ENCODE results near the gene ALDH1A3. TPM values are rescaled to one million over a fixed set of nuclear protein-coding genes. Genes with fewer than 3 reads are reported as not detected.

Gene ALDH1A3
- total and polyA plus RNA-seq, 2 of the 13 experiments (the other 11 are each of a cell fraction or from before 2014, with no cell fraction given), result not detected

DNA sequence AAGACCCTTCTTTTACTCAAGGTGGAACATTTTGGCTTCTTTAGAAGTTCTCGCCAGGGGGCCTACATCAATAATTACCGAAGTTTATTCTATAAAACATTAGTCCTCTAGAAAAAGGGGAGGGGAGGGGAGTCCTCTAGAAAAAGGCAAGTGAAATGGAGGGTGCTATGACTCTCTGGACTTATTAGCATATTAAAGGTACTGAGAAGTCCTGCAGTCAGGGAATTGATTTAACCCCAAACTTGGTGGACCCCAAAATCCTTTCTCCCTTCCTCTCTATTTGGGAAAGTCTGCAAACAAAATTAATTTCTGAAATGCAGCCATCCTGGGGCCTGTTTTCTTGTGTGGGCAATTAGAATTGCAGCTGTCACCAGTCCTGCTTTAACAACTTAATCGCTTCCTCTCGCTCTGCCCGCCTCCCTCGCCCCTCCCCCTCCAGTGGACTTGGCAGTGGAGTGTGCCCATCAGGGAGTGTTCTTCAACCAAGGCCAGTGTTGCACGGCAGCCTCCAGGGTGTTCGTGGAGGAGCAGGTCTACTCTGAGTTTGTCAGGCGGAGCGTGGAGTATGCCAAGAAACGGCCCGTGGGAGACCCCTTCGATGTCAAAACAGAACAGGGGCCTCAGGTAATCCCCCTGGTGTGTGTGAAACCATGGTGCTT is 20.6 kb downstream of the ALDH1A3 start:
- Histone ChIP-seq H3K4me1 (ENCODE audit: insufficient read depth, low read length) (peaks cover 11% of the 10 kb centered on the region), H3K27ac (ENCODE audit: extremely low read length, insufficient read depth, low read length) (no peak overlapping the region), H3K27me3 (ENCODE audit: control insufficient read depth in 1 of 2, insufficient read depth in 2 of 2, low read length in 2 of 2) (peaks cover 4 to 85% of the 10 kb centered on the region in 2 experiments; a peak in 4 of 5 replicates), H2AFZ (ENCODE audit: low read length) (no peak overlapping the region), H3K4me2 (ENCODE audit: low read depth, low read length) (no peak overlapping the region), H3K4me3 (replicated peaks in 1 of 3; ENCODE audit: insufficient read depth in 1 of 3, low read depth in 2 of 3, low read length in 3 of 3) (no peak overlapping the region), H3K36me3 (replicated peaks in 1 of 2; ENCODE audit: control insufficient read depth in 1 of 2, insufficient read depth in 2 of 2, low read length in 2 of 2) (no peaks in the 10 kb centered on the region), H3K9ac (ENCODE audit: insufficient read depth, low read depth, low read length) (no peak overlapping the region), H3K79me2 (ENCODE audit: insufficient read depth, low read length) (no peaks in the 10 kb centered on the region), H4K20me1 (ENCODE audit: insufficient read depth, low read length) (no peaks in the 10 kb centered on the region), H3K9me3 (ENCODE audit: low read length) (no peaks in the 10 kb centered on the region)
- POLR2A ChIA-PET, result no interaction called here
- 22% methylated on average over 13 of the region's 13 CpGs for WGBS (ENCODE audit: low lambda C conversion rate)
- intact Hi-C loops (cut with micrococcal nuclease; ENCODE audit: unreplicated experiment) (no loop called here), in situ Hi-C loops (cut with HindIII; ENCODE audit: extremely low pct_ligation_motif_present, low pct_unique_long_range_greater_than_20kb) (loop anchor here (25.0 kb wide), 1 partner anchor 362 kb away; the partner anchor contains the start of gene CHSY1)
- CTCF ChIA-PET (ENCODE audit: low intra/inter-chr PET ratio, low total read pairs), result no interaction called here
- BruUV-seq (replicated peaks), result no TSS peak
- FAIRE-seq (no peak), ATAC-seq (no peak), DNase-seq (ENCODE audit: low spot score) (no peak)
- TF ChIP-seq GATAD1 (CRISPR knock-in tag; IDR thresholded peaks at IDR 0.05), result no peak
- TF ChIP-seq, protein P1, sequence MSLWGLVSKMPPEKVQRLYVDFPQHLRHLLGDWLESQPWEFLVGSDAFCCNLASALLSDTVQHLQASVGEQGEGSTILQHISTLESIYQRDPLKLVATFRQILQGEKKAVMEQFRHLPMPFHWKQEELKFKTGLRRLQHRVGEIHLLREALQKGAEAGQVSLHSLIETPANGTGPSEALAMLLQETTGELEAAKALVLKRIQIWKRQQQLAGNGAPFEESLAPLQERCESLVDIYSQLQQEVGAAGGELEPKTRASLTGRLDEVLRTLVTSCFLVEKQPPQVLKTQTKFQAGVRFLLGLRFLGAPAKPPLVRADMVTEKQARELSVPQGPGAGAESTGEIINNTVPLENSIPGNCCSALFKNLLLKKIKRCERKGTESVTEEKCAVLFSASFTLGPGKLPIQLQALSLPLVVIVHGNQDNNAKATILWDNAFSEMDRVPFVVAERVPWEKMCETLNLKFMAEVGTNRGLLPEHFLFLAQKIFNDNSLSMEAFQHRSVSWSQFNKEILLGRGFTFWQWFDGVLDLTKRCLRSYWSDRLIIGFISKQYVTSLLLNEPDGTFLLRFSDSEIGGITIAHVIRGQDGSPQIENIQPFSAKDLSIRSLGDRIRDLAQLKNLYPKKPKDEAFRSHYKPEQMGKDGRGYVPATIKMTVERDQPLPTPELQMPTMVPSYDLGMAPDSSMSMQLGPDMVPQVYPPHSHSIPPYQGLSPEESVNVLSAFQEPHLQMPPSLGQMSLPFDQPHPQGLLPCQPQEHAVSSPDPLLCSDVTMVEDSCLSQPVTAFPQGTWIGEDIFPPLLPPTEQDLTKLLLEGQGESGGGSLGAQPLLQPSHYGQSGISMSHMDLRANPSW (CRISPR knock-in tag; IDR thresholded peaks at IDR 0.05; ENCODE audit: borderline replicate concordance), result no peak

DNA sequence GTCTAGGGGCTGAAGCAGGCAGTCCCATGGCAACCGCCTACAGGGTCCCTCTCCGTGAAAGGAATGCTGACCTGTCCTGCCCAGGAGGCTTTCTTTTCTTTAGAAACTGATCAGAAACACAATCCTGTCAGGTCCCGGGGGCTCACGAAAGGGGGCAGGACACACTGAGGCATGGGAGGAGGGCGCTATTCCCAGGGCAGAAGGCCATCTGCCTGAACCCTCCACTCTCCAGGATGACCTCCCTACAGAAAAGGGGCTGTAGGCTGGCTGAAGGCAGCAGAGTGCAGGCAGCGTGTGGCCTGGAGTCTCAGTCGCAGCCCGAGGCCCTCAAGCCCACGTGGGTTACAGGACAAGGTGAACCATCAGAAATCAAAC is 21.2 kb downstream of the ALDH1A3 start:
- no TSS peak for BruUV-seq (replicated peaks)
- H3K4me1 ChIP-seq (ENCODE audit: insufficient read depth, low read length), result peaks cover 11% of the 10 kb centered on the region
- ChIA-PET CTCF (ENCODE audit: low intra/inter-chr PET ratio, low total read pairs) (no interaction called here), POLR2A (no interaction called here)
- H3K4me2 ChIP-seq (ENCODE audit: low read depth, low read length), result no peak overlapping the region
- H2AFZ ChIP-seq (ENCODE audit: low read length), result no peak overlapping the region
- intact Hi-C loops (cut with micrococcal nuclease; ENCODE audit: unreplicated experiment), result no loop called here
- no peaks in the 10 kb centered on the region for H4K20me1 ChIP-seq (ENCODE audit: insufficient read depth, low read length)
- no peaks in the 10 kb centered on the region for H3K79me2 ChIP-seq (ENCODE audit: insufficient read depth, low read length)
- H3K27ac ChIP-seq (ENCODE audit: extremely low read length, insufficient read depth, low read length), result no peak overlapping the region
- DNase-seq (ENCODE audit: low spot score) (no peak), FAIRE-seq (no peak), ATAC-seq (no peak)
- H3K9ac ChIP-seq (ENCODE audit: insufficient read depth, low read depth, low read length), result no peak overlapping the region
- H3K9me3 ChIP-seq (ENCODE audit: low read length), result no peaks in the 10 kb centered on the region
- 24% methylated on average over 5 of the region's 9 CpGs for WGBS (ENCODE audit: low lambda C conversion rate)
- H3K4me3 ChIP-seq (replicated peaks in 1 of 3; ENCODE audit: insufficient read depth in 1 of 3, low read depth in 2 of 3, low read length in 3 of 3), result no peak overlapping the region
- TF ChIP-seq ZNF350 (CRISPR knock-in tag; IDR thresholded peaks at IDR 0.05; ENCODE audit: borderline replicate concordance, low read depth), result no peak
- no peak for TF ChIP-seq JUND (CRISPR knock-in tag; IDR thresholded peaks at IDR 0.05)
- TF ChIP-seq, protein P2, sequence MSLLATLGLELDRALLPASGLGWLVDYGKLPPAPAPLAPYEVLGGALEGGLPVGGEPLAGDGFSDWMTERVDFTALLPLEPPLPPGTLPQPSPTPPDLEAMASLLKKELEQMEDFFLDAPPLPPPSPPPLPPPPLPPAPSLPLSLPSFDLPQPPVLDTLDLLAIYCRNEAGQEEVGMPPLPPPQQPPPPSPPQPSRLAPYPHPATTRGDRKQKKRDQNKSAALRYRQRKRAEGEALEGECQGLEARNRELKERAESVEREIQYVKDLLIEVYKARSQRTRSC (CRISPR knock-in tag; IDR thresholded peaks at IDR 0.05; ENCODE audit: low read depth), result no peak
- TF ChIP-seq ZFP1 (CRISPR knock-in tag; IDR thresholded peaks at IDR 0.05), result no peak
- no peak for TF ChIP-seq HCFC1 (IDR thresholded peaks at IDR 0.05; ENCODE audit: low read depth, low read length)
- no peak for TF ChIP-seq HNRNPH1 (optimal IDR thresholded peaks at IDR 0.05; ENCODE audit: low read depth, low read length)
- in situ Hi-C loops (cut with HindIII; ENCODE audit: extremely low pct_ligation_motif_present, low pct_unique_long_range_greater_than_20kb), result loop anchor here (25.0 kb wide), 1 partner anchor 362 kb away; the partner anchor contains the start of gene CHSY1
- H3K36me3 ChIP-seq (replicated peaks in 1 of 2; ENCODE audit: control insufficient read depth in 1 of 2, insufficient read depth in 2 of 2, low read length in 2 of 2), result no peaks in the 10 kb centered on the region
- peaks cover 4 to 86% of the 10 kb centered on the region in 2 experiments; a peak in 4 of 5 replicates for H3K27me3 ChIP-seq (ENCODE audit: control insufficient read depth in 1 of 2, insufficient read depth in 2 of 2, low read length in 2 of 2)
